PFSK-1 (cell line): ENCODE measurements around the gene ITGA1.

Experiments
- POLR2AphosphoS5 ChIP-seq: IDR thresholded peaks from 2 replicates; pipeline ENCODE4 v1.6.1; 2012; ENCODE audit warnings: low read depth, mild to moderate bottlenecking, control low read depth, low read length, moderate library complexity
- REST ChIP-seq, 2 experiments: IDR thresholded peaks; 2 replicates each; pipeline versions ENCODE4 v1.6.1 to v1.8.0; 2011 to 2012; ENCODE audit warnings: low read depth in 2 of 2, low read length in 2 of 2, control low read depth in 1 of 2, inconsistent platforms in 1 of 2, mild to moderate bottlenecking in 1 of 2, moderate library complexity in 1 of 2; ENCODE audit not compliant: insufficient read depth in 1 of 2
- SIN3A ChIP-seq: IDR thresholded peaks from 2 replicates; pipeline ENCODE4 v1.6.1; 2012; ENCODE audit warnings: mild to moderate bottlenecking, low read length, moderate library complexity, borderline replicate concordance; ENCODE audit not compliant: insufficient read depth
- TAF1 ChIP-seq: IDR thresholded peaks from 2 replicates; pipeline ENCODE4 v1.6.1; 2012; ENCODE audit warnings: low read length, control low read depth, borderline replicate concordance; ENCODE audit not compliant: insufficient read depth

- TF ChIP-seq SIN3A (no peak), POLR2AphosphoS5 (no peak), REST (IDR thresholded peaks at IDR 0.05; ENCODE audit: insufficient read depth in 1 of 2, low read depth in 2 of 2, low read length in 2 of 2) (no peak), TAF1 (no peak)
Measured at GRCh38 chr5:52758014-52758413, 29.7 kb upstream of the ITGA1 start.
